MCF 10A (cell line): ENCODE results near the gene TNS3. TPM values are rescaled to one million over a fixed set of nuclear protein-coding genes. Genes with fewer than 3 reads are reported as not detected.

Experiments
- BruUV-seq: library from RNA; stranded (reverse); fragments of 400-500 nt; replicated peaks from 2 replicates; lab custom pipeline; 2021; lab: Mats Ljungman, UMichigan
- CTCF ChIA-PET: fragments of 300-600 bp; sonication (Branson Sonifier 250); formaldehyde crosslinking; extraction: SDS; loops from one replicate; lab custom pipeline; 2021; ENCODE audit warnings: antibody characterized with exemption, inconsistent platforms; lab: Yijun Ruan, JAX
- POLR2A ChIA-PET: fragments of 300-600, 350-650 bp; sonication (Branson Sonifier 250); formaldehyde crosslinking; extraction: SDS; loops from one replicate; lab custom pipeline; 2020; ENCODE audit warnings: antibody characterized with exemption, inconsistent platforms; lab: Yijun Ruan, JAX
- DNase-seq: peaks from one replicate; pipeline ENCODE4 v3.0.0-alpha.2; 2018; ENCODE audit not compliant: unreplicated experiment
- H3K27ac Mint-ChIP-seq: one replicate; pipeline ENCODE4 v1.8.0; 2022; ENCODE audit warnings: mild to moderate bottlenecking, low read depth, mixed read lengths; ENCODE audit not compliant: unreplicated experiment
- H3K27me3 Mint-ChIP-seq: one replicate; pipeline ENCODE4 v1.8.0; 2022; ENCODE audit warnings: mixed read lengths; ENCODE audit not compliant: insufficient read depth, unreplicated experiment
- H3K36me3 Mint-ChIP-seq: one replicate; pipeline ENCODE4 v1.8.0; 2022; ENCODE audit warnings: mild to moderate bottlenecking, moderate library complexity, mixed read lengths; ENCODE audit not compliant: insufficient read depth, unreplicated experiment
- H3K4me1 Mint-ChIP-seq: one replicate; pipeline ENCODE4 v1.8.0; 2022; ENCODE audit warnings: mixed read lengths; ENCODE audit not compliant: insufficient read depth, unreplicated experiment
- H3K4me3 Mint-ChIP-seq: one replicate; pipeline ENCODE4 v1.8.0; 2022; ENCODE audit warnings: mild to moderate bottlenecking, moderate library complexity, mixed read lengths; ENCODE audit not compliant: unreplicated experiment
- H3K9me3 Mint-ChIP-seq: one replicate; pipeline ENCODE4 v1.8.0; 2022; ENCODE audit warnings: mixed read lengths; ENCODE audit not compliant: unreplicated experiment
- intact Hi-C: fragments of 100-400 bp; cut with micrococcal nuclease; formaldehyde crosslinking; loops from 2 replicates; pipeline ENCODE4 v1.14.1; 2022
- total RNA-seq: library from RNA; stranded (reverse); gene quantifications from 2 replicates; pipeline ENCODE4 v1.2.3, GENCODE V29; 2022
- TF ChIP-seq, protein P1 (sequence below): fragments of 200-600 bp; IDR thresholded peaks from one replicate; pipeline ENCODE4 v1.8.0; 2022; ENCODE audit warnings: antibody characterized with exemption, mild to moderate bottlenecking; ENCODE audit not compliant: unreplicated experiment

TNS3 gene
- total RNA-seq, 1 experiment from 2014 or later = 30.1 TPM

DNA sequence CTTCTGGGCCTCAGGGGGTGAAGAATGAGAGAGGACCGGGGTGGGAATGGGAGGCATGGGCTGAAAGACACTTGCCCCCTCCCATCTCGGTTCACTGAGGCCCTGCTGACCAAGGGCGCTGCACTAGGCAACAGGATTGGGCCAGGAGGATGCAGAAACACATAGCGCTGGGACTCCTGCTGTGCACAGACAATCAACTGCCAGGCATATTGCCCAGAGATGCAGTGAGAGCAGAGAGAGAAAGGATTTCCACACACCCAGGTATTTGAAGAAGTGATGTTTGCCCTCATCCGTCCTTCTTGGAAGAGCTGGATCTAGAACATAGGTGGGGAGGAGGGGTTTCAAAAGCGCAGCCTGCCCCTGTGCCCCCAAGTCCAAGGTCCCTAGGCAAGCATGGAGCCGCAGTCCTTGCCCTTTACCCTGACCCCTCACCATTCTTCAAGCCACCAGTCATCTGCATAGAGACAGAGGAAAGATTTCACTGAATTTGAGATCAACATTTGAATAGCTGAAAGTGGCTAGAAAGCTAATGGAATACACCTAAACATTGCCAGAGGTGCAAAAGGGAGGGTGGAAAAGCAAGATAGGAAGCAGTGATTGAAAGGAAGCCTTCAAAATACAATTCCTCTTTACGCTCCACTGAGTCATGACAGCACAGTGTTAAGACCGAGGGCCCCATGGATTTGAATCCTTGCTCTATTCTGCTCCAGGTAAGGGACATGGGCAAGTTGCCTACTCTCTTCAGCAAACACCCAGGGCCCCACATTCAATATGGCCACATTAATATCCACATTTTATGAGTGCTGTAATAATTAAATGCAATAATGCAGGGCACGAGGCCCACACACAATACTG is 44.2 kb upstream of the TNS3 start:
- CTCF ChIA-PET = interaction anchor here (0.6 to 1.0 kb wide), 3 partner anchors 13 to 44 kb away, joined by 3 to 4 read pairs (median 3); no protein-coding TSS in a partner anchor
- DNase-seq = no peak
- TF ChIP-seq, protein P1, sequence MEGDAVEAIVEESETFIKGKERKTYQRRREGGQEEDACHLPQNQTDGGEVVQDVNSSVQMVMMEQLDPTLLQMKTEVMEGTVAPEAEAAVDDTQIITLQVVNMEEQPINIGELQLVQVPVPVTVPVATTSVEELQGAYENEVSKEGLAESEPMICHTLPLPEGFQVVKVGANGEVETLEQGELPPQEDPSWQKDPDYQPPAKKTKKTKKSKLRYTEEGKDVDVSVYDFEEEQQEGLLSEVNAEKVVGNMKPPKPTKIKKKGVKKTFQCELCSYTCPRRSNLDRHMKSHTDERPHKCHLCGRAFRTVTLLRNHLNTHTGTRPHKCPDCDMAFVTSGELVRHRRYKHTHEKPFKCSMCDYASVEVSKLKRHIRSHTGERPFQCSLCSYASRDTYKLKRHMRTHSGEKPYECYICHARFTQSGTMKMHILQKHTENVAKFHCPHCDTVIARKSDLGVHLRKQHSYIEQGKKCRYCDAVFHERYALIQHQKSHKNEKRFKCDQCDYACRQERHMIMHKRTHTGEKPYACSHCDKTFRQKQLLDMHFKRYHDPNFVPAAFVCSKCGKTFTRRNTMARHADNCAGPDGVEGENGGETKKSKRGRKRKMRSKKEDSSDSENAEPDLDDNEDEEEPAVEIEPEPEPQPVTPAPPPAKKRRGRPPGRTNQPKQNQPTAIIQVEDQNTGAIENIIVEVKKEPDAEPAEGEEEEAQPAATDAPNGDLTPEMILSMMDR = no peak
- Mint-ChIP-seq H3K27me3 (no peaks in the 10 kb centered on the region), H3K36me3 (no peaks in the 10 kb centered on the region), H3K4me1 (no peaks in the 10 kb centered on the region), H3K9me3 (no peaks in the 10 kb centered on the region), H3K4me3 (no peak overlapping the region), H3K27ac (no peak overlapping the region)
- intact Hi-C loops = no loop called here
- no TSS peak for BruUV-seq
- POLR2A ChIA-PET = interaction anchor here (0.9 kb wide), 1 partner anchor 9 kb away, joined by 3 read pairs; no protein-coding TSS in a partner anchor

DNA sequence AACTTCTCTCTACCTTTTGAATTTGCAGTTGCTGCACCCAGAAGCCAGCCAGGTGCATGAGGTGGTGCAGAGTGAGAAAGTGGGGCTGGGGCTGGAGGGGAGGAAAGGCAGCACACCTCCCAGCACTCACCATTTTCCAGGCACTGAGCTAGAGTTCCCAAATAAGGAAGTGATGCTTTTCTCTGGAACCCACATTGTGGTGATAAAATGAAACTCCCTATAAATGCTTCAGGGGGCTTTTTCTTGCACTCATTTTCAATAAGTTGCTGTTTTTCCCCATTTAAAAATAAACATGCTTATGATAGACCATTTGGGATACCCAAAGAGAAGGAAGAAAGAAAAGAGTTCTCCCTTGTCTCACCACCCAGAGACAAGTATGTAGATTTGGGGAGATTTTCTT is 42.8 kb upstream of the TNS3 start:
- intact Hi-C loops = no loop called here

DNA sequence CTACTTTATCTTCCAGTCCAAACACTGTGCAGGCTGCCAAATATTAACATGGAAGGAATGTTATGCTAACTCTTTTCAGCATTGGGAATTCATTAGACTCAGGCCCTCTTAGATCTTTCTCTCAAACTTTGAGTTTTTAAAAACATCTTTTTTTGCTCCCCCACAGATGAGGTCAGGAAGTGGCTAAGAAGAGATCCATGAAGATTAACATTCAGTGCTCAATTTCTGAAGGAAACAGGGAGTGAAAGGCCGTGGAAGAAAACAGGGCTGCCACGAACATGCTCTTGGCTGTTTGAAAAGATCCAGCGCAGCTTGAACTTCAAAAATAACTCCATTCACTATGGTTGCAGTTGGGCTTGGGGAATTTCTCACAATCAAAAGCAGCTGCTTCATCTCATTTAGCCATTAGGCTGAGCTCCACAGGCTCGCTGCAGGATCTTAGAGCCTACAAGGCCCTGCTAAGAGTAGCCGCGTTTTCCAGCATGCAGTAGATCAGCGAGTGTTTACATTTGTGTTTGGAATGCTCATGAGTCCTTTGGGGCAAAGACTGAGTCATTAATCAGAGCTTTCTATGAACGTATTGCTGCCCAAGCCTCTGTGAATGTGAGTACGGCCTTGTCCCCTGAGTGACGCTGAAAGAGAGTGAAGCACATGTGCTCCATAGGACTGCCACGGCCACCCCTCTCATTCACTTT is 41.2 kb upstream of the TNS3 start:
- Mint-ChIP-seq H3K4me1 (no peaks in the 10 kb centered on the region), H3K27me3 (no peaks in the 10 kb centered on the region), H3K27ac (no peak overlapping the region), H3K36me3 (no peaks in the 10 kb centered on the region), H3K9me3 (no peaks in the 10 kb centered on the region), H3K4me3 (no peak overlapping the region)
- CTCF ChIA-PET = interaction anchor here (0.6 kb wide), 1 partner anchor 40 kb away, joined by 3 read pairs; no protein-coding TSS in a partner anchor
- intact Hi-C loops = no loop called here
- BruUV-seq = no TSS peak
- TF ChIP-seq, protein P1 = no peak
- no peak for DNase-seq
- POLR2A ChIA-PET = no interaction called here

More for the DNA sequence above, 42.8 kb upstream of the TNS3 start:
- ChIA-PET POLR2A (no interaction called here), CTCF (interaction anchor here (0.6 to 0.7 kb wide), 3 partner anchors 11 to 59 kb away, joined by 3 to 4 read pairs (median 3); no protein-coding TSS in a partner anchor)
- Mint-ChIP-seq H3K27me3 (no peaks in the 10 kb centered on the region), H3K4me1 (no peaks in the 10 kb centered on the region), H3K4me3 (no peak overlapping the region), H3K27ac (no peak overlapping the region), H3K36me3 (no peaks in the 10 kb centered on the region), H3K9me3 (no peaks in the 10 kb centered on the region)
- TF ChIP-seq, protein P1 = no peak
- no TSS peak for BruUV-seq
- no peak for DNase-seq

DNA sequence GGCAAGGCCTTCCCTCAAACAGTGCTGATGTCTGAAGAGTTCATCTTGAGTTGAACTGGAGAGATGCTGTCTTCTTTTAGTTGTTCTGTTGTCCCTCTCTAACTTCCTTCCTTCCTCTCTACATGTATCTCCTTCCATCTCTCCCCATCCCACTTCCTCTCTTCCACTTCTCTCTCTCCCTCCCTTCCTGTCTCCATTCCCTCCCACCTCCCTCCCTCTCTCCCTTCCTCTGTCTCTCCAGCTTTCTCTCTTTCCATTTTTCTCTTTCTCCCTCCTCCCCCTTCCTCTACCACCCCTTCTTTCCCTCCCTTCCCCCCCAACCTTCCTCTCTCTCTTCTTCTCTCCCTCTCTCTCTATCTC is 40.7 kb upstream of the TNS3 start:
- no peak for DNase-seq
- POLR2A ChIA-PET = no interaction called here
- no peaks in the 10 kb centered on the region for H3K9me3 Mint-ChIP-seq
- intact Hi-C loops = no loop called here
- TF ChIP-seq, protein P1 = no peak
- no peak overlapping the region for H3K27ac Mint-ChIP-seq
- CTCF ChIA-PET = interaction anchor here (0.6 kb wide), 1 partner anchor 40 kb away, joined by 3 read pairs; no protein-coding TSS in a partner anchor
- no peaks in the 10 kb centered on the region for H3K4me1 Mint-ChIP-seq
- H3K27me3 Mint-ChIP-seq = no peaks in the 10 kb centered on the region
- BruUV-seq = no TSS peak
- H3K36me3 Mint-ChIP-seq = no peaks in the 10 kb centered on the region
- H3K4me3 Mint-ChIP-seq = no peak overlapping the region
